Keratinocyte (primary cell): ENCODE results near the gene UMAD1. TPM values are rescaled to one million over a fixed set of nuclear protein-coding genes. Genes with fewer than 3 reads are reported as not detected.

ENCODE experiments used
- DNase-seq: peaks from one replicate; pipeline ENCODE4 v3.0.0-alpha.2; 2011; ENCODE audit warnings: low read depth, missing footprints, low spot score
- FAIRE-seq: peaks from 2 replicates; lab custom pipeline; 2011; peaks lifted over from hg19 to GRCh38; lab: Jason Lieb, UNC
- H2AFZ ChIP-seq: 2 replicates; pipeline ENCODE4 v1.6.0; 2012; ENCODE audit warnings: low read length, control low read depth, inconsistent platforms; ENCODE audit not compliant: control insufficient read depth
- H3K27ac ChIP-seq: 2 replicates; pipeline ENCODE4 v1.5.1; 2011; ENCODE audit warnings: low read length; ENCODE audit not compliant: control insufficient read depth, insufficient read depth
- H3K27me3 ChIP-seq: 3 replicates; pipeline ENCODE4 v1.6.0; 2011; ENCODE audit warnings: low read length; ENCODE audit not compliant: control insufficient read depth, insufficient read depth; ENCODE audit errors: extremely low read depth
- H3K36me3 ChIP-seq, 2 experiments: 2 replicates in 1 of 2; 3 replicates in 1 of 2; pipeline ENCODE4 v1.5.1; 2011; ENCODE audit warnings: low read length in 2 of 2, mild to moderate bottlenecking in 1 of 2; ENCODE audit not compliant: control insufficient read depth in 2 of 2, insufficient read depth in 2 of 2; ENCODE audit errors: extremely low read depth in 1 of 2
- H3K4me1 ChIP-seq: 3 replicates; pipeline ENCODE4 v1.5.1; 2011; ENCODE audit warnings: low read length; ENCODE audit not compliant: control insufficient read depth, insufficient read depth; ENCODE audit errors: extremely low read depth
- H3K4me2 ChIP-seq: 3 replicates; pipeline ENCODE4 v1.6.0; 2011; ENCODE audit warnings: low read depth, low read length; ENCODE audit not compliant: control insufficient read depth, insufficient read depth; ENCODE audit errors: extremely low read depth
- H3K4me3 ChIP-seq, 3 experiments: fragments of 200-600 bp in 1 of 3; sonication (generic) in 1 of 3; 2 replicates in 2 of 3; 3 replicates in 1 of 3; pipeline ENCODE4 v1.5.1; 2011 to 2016; ENCODE audit warnings: low read length in 3 of 3, mild to moderate bottlenecking in 3 of 3, control low read depth in 2 of 3, inconsistent platforms in 1 of 3, low read depth in 1 of 3, mixed read lengths in 1 of 3, mixed run types in 1 of 3, moderate library complexity in 1 of 3; ENCODE audit not compliant: control insufficient read depth in 2 of 3, insufficient read depth in 2 of 3; ENCODE audit errors: extremely low read depth in 1 of 3
- H3K79me2 ChIP-seq: 2 replicates; pipeline ENCODE4 v1.6.0; 2012; ENCODE audit warnings: low read length; ENCODE audit not compliant: control insufficient read depth, insufficient read depth
- H3K9ac ChIP-seq: 3 replicates; pipeline ENCODE4 v1.6.0; 2011; ENCODE audit warnings: low read length; ENCODE audit not compliant: control insufficient read depth, insufficient read depth; ENCODE audit errors: extremely low read depth
- H3K9me1 ChIP-seq: 3 replicates; pipeline ENCODE4 v1.6.0; 2011; ENCODE audit warnings: low read length; ENCODE audit not compliant: control insufficient read depth, insufficient read depth; ENCODE audit errors: extremely low read depth
- H3K9me3 ChIP-seq: 2 replicates; pipeline ENCODE4 v1.5.1; 2012; ENCODE audit warnings: low read depth, low read length; ENCODE audit not compliant: control insufficient read depth
- H4K20me1 ChIP-seq: 3 replicates; pipeline ENCODE4 v1.6.0; 2011; ENCODE audit warnings: low read length; ENCODE audit not compliant: control insufficient read depth, insufficient read depth; ENCODE audit errors: extremely low read depth
- CTCF ChIP-seq, 3 experiments: IDR thresholded peaks in 1 of 3; conservative IDR thresholded peaks in 1 of 3; optimal IDR thresholded peaks in 1 of 3; 2 replicates in 2 of 3; 3 replicates in 1 of 3; pipeline versions ENCODE3 to v1.5.1; 2011; ENCODE audit warnings: low read length in 3 of 3, mild to moderate bottlenecking in 3 of 3, moderate library complexity in 2 of 3, control low read depth in 1 of 3, inconsistent platforms in 1 of 3; ENCODE audit not compliant: insufficient read depth in 2 of 3; ENCODE audit errors: extremely low read depth in 1 of 3
- EZH2 ChIP-seq: IDR thresholded peaks from one replicate; pipeline ENCODE4 v1.6.1; 2012; ENCODE audit warnings: inconsistent platforms, mild to moderate bottlenecking, low read length, moderate library complexity
- dilution Hi-C: fragments of 300-500 bp; cut with MboI; formaldehyde crosslinking; loops from one replicate; pipeline ENCODE4 v1.7.0; 2020; ENCODE audit warnings: low sequenced_read_pairs; ENCODE audit not compliant: extremely low pct_ligation_motif_present
- polyA plus RNA-seq, 5 experiments: library from polyadenylated mRNA; depleted of rRNA in 3 of 5; stranded (reverse) in 3 of 5; stranded (forward) in 1 of 5; unstranded in 1 of 5; fragments of >200 nt; gene quantifications; 1 replicate in 1 of 5; 2 replicates in 3 of 5; 3 replicates in 1 of 5; pipeline versions ENCODE4 v1.2.1 to v1.2.3, GENCODE V29; 2011 to 2012; ENCODE audit warnings: missing spikeins in 2 of 5, low read depth in 1 of 5, low replicate concordance in 1 of 5

The UMAD1 gene
- polyA plus RNA-seq, 1 donor (not counting 4 experiments of a cell fraction or from before 2014, with no cell fraction given), result 18.2 TPM

- H3K27ac ChIP-seq, result no peak overlapping the region
- DNase-seq, result no peak
- dilution Hi-C loops, result no loop called here
- H3K4me1 ChIP-seq, result no peaks in the 10 kb centered on the region
- no peak for FAIRE-seq
- H3K9me3 ChIP-seq, result no peaks in the 10 kb centered on the region
- no peaks in the 10 kb centered on the region for H3K27me3 ChIP-seq
- H4K20me1 ChIP-seq, result no peaks in the 10 kb centered on the region
- H3K9me1 ChIP-seq, result peaks cover 3% of the 10 kb centered on the region
- TF ChIP-seq EZH2, result no peak
- no peaks in the 10 kb centered on the region for H3K36me3 ChIP-seq
- no peak overlapping the region for H2AFZ ChIP-seq
- peaks cover 2% of the 10 kb centered on the region for H3K79me2 ChIP-seq
- H3K4me3 ChIP-seq, result no peak overlapping the region
- no peak overlapping the region for H3K4me2 ChIP-seq
- no peak overlapping the region for H3K9ac ChIP-seq
These were observed 12.4 kb downstream of the UMAD1 start for GRCh38 chr7:7652798-7653540.

- no peak overlapping the region for H3K27ac ChIP-seq
- no peaks in the 10 kb centered on the region for H3K9me3 ChIP-seq
- DNase-seq (no peak), FAIRE-seq (no peak)
- H3K4me2 ChIP-seq, result no peak overlapping the region
- H3K9me1 ChIP-seq, result peaks cover 3% of the 10 kb centered on the region
- H4K20me1 ChIP-seq, result no peaks in the 10 kb centered on the region
- H3K4me3 ChIP-seq, result no peak overlapping the region
- no peaks in the 10 kb centered on the region for H3K36me3 ChIP-seq
- no peaks in the 10 kb centered on the region for H3K4me1 ChIP-seq
- H3K9ac ChIP-seq, result no peak overlapping the region
- dilution Hi-C loops, result no loop called here
- no peak for TF ChIP-seq EZH2
- TF ChIP-seq CTCF (optimal IDR thresholded peaks at IDR 0.05 in 1 of 3, IDR thresholded peaks at IDR 0.05 in 1 of 3, conservative IDR thresholded peaks at IDR 0.05 in 1 of 3; ENCODE audit: extremely low read depth in 1 of 3, insufficient read depth in 2 of 3, low read length in 3 of 3), result peak; percentile 39 to 67 (median 55)
- H3K79me2 ChIP-seq, result peaks cover 2% of the 10 kb centered on the region
- H2AFZ ChIP-seq, result no peak overlapping the region
- no peaks in the 10 kb centered on the region for H3K27me3 ChIP-seq
These were observed 13.1 kb downstream of the UMAD1 start for GRCh38 chr7:7653593-7654187.
